Natural killer cell treated with Interleukin-12 subunit alpha and Interleukin-12 subunit beta and Interleukin-15 and Interleukin-18, amount 100 ng/mL, for 72 hours (primary cell): ENCODE results near the gene LRRC4C. TPM values are rescaled to one million over a fixed set of nuclear protein-coding genes. Genes with fewer than 3 reads are reported as not detected.

Experiments
- ATAC-seq, 2 donors: fragments of 150-1000 bp; cut with Tn5 transposase in 1 of 2; sonication (Bioruptor Pico), chemical (Tn5 transposase) in 1 of 2; 2 replicates each; pipeline ENCODE4 v1.10.0; 2021
- DNase-seq: peaks from one replicate; pipeline ENCODE4 v3.0.0; 2022; ENCODE audit warnings: low spot score
- H3K27ac Mint-ChIP-seq, 2 donors: 1 replicate in 1 of 2; 2 replicates in 1 of 2; pipeline ENCODE4 v1.8.0; 2022; ENCODE audit warnings: mixed read lengths in 2 of 2, mild to moderate bottlenecking in 1 of 2, moderate library complexity in 1 of 2
- H3K27me3 Mint-ChIP-seq, 2 donors: 1 replicate in 1 of 2; 2 replicates in 1 of 2; pipeline ENCODE4 v1.8.0; 2022; ENCODE audit warnings: mixed read lengths in 2 of 2
- H3K36me3 Mint-ChIP-seq: one replicate; pipeline ENCODE4 v1.8.0; 2022; ENCODE audit warnings: mixed read lengths
- H3K4me1 Mint-ChIP-seq, 2 donors: 1 replicate in 1 of 2; 2 replicates in 1 of 2; pipeline ENCODE4 v1.8.0; 2022; ENCODE audit warnings: low read depth in 2 of 2, mixed read lengths in 2 of 2, mild to moderate bottlenecking in 1 of 2
- H3K4me3 Mint-ChIP-seq: one replicate; pipeline ENCODE4 v1.8.0; 2022; ENCODE audit warnings: mixed read lengths
- H3K9me3 Mint-ChIP-seq: 2 replicates; pipeline ENCODE4 v1.8.0; 2022; ENCODE audit warnings: mixed read lengths
- total RNA-seq, 2 donors: library from RNA; stranded (reverse); gene quantifications; one replicate each; pipeline ENCODE4 v1.2.3, GENCODE V29; 2022

LRRC4C gene
- total RNA-seq, 2 donors from 2014 or later: not detected

DNA sequence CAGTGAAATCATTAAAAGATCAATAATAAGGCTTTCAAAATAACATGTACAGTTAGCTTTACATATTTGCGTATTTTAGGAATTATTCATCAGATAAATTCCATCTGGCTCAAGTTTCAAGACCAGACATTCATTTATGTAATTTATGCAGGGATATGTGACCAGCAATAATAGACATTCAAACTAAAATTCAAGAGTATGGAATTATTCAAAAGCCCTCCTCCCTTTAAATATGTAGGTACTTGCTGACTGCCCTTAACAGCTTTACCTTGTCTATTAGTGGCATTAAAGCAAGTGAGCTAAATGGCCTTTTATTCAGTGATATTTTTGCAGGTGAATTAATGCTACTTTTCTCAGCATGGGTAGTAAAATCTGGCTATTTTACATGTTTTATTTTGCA, 126.1 kb downstream of the LRRC4C start:
- Mint-ChIP-seq H3K4me1 (no peaks in the 10 kb centered on the region), H3K27me3 (no peaks in the 10 kb centered on the region), H3K36me3 (peaks cover 7% of the 10 kb centered on the region), H3K9me3 (peaks cover 24% of the 10 kb centered on the region), H3K27ac (no peak overlapping the region), H3K4me3 (no peak overlapping the region)
- ATAC-seq (no peak), DNase-seq (no peak)

DNA sequence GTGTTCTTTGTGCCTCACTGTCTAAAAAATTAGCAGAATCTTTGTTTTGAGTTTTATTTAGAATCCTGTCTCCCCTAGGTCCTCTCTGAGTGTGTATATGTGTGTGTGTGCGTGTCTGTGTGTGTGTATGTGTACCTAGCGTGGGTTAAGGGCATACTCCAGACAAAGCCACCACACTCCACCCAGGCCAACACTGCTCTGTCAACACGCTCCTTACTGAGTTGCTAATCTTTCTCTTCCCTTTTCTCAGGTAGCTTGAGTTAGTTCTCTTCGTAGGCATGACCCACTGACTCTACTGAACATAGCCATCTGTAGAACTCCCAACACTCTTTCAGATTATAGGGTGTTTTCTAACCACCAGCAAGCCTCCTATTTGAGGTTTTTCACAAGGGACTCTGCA, 131.1 kb downstream of the LRRC4C start:
- no peaks in the 10 kb centered on the region for H3K4me1 Mint-ChIP-seq
- no peak overlapping the region for H3K4me3 Mint-ChIP-seq
- no peak for DNase-seq
- peaks cover 7% of the 10 kb centered on the region for H3K36me3 Mint-ChIP-seq
- H3K9me3 Mint-ChIP-seq: peaks cover 25% of the 10 kb centered on the region
- no peak overlapping the region for H3K27ac Mint-ChIP-seq
- no peak for ATAC-seq
- no peaks in the 10 kb centered on the region for H3K27me3 Mint-ChIP-seq

DNA sequence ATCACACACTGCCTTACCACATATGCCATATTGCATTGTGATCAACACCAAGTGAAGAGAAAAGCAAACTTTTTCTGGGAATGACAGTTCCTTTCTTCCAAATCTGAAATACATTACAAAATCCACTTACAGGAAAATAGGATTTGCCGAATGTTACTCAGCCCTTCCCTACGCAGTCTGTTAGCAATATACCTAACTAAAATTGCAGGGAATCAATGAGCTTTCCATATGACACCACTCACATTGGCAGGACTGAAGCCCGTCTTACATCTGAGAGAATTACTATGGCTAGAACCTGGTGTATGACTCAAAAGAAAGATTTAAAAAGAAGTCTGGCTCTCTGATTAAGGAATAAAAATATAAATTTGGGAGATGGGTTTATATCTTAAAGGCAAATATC, 136.0 kb downstream of the LRRC4C start:
- no peak overlapping the region for H3K4me3 Mint-ChIP-seq
- peaks cover 16% of the 10 kb centered on the region for H3K9me3 Mint-ChIP-seq
- DNase-seq (no peak), ATAC-seq (no peak)
- no peak overlapping the region for H3K27ac Mint-ChIP-seq
- no peaks in the 10 kb centered on the region for H3K36me3 Mint-ChIP-seq
- no peaks in the 10 kb centered on the region for H3K27me3 Mint-ChIP-seq
- no peaks in the 10 kb centered on the region for H3K4me1 Mint-ChIP-seq

DNA sequence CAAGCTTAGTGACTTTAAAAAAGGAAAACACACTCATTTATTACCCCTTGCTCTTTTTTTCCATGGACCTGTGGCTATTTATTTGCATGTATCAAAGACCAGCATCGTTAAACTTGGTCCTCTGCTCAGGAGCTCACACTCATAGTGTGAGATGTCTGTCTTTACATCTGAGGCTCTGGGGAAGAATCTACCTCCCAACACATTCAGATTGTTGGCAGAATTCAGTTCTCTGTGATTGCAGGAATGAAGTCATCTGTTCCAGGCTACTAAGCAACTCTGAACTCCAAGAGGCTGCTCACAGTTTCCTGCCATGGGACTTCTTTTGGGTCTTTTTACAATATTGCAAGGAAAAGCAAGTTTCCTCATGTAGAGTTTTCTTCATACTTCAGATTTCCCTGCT, 138.8 kb downstream of the LRRC4C start:
- H3K27me3 Mint-ChIP-seq: no peaks in the 10 kb centered on the region
- no peak for DNase-seq
- H3K27ac Mint-ChIP-seq: no peak overlapping the region
- no peak for ATAC-seq
- peaks cover 8% of the 10 kb centered on the region for H3K9me3 Mint-ChIP-seq
- no peak overlapping the region for H3K4me3 Mint-ChIP-seq
- H3K4me1 Mint-ChIP-seq: no peaks in the 10 kb centered on the region
- no peaks in the 10 kb centered on the region for H3K36me3 Mint-ChIP-seq

GRCh38 chr11:41320238-41320637, 139.2 kb downstream of the LRRC4C start:
- Mint-ChIP-seq H3K36me3 (no peaks in the 10 kb centered on the region), H3K4me1 (no peaks in the 10 kb centered on the region), H3K9me3 (peaks cover 6% of the 10 kb centered on the region), H3K27me3 (no peaks in the 10 kb centered on the region), H3K27ac (no peak overlapping the region), H3K4me3 (no peak overlapping the region)
- no peak for DNase-seq
- no peak for ATAC-seq

- H3K36me3 Mint-ChIP-seq: no peaks in the 10 kb centered on the region
- no peaks in the 10 kb centered on the region for H3K4me1 Mint-ChIP-seq
- ATAC-seq (no peak), DNase-seq (no peak)
- no peak overlapping the region for H3K27ac Mint-ChIP-seq
- H3K9me3 Mint-ChIP-seq: peaks cover 6% of the 10 kb centered on the region
- no peak overlapping the region for H3K4me3 Mint-ChIP-seq
- no peaks in the 10 kb centered on the region for H3K27me3 Mint-ChIP-seq
These were observed 140.0 kb downstream of the LRRC4C start for GRCh38 chr11:41319434-41319833.

GRCh38 chr11:41316751-41317150, 142.7 kb downstream of the LRRC4C start:
- no peak for ATAC-seq
- Mint-ChIP-seq H3K4me1 (no peaks in the 10 kb centered on the region), H3K9me3 (peaks cover 6% of the 10 kb centered on the region), H3K27me3 (no peaks in the 10 kb centered on the region), H3K4me3 (no peak overlapping the region), H3K36me3 (no peaks in the 10 kb centered on the region), H3K27ac (no peak overlapping the region)
- DNase-seq: no peak

GRCh38 chr11:41313226-41313625, 146.2 kb downstream of the LRRC4C start:
- no peaks in the 10 kb centered on the region for H3K27me3 Mint-ChIP-seq
- no peak overlapping the region for H3K4me3 Mint-ChIP-seq
- ATAC-seq: no peak
- no peaks in the 10 kb centered on the region for H3K4me1 Mint-ChIP-seq
- H3K36me3 Mint-ChIP-seq: no peaks in the 10 kb centered on the region
- no peak overlapping the region for H3K27ac Mint-ChIP-seq
- DNase-seq: no peak
- H3K9me3 Mint-ChIP-seq: peaks cover 5% of the 10 kb centered on the region

- Mint-ChIP-seq H3K4me3 (no peak overlapping the region), H3K9me3 (peaks cover 13% of the 10 kb centered on the region), H3K4me1 (no peaks in the 10 kb centered on the region), H3K27ac (no peak overlapping the region), H3K36me3 (peaks cover 6% of the 10 kb centered on the region), H3K27me3 (no peaks in the 10 kb centered on the region)
- no peak for ATAC-seq
- DNase-seq: no peak
These were observed 149.7 kb downstream of the LRRC4C start for GRCh38 chr11:41309716-41310115.

DNA sequence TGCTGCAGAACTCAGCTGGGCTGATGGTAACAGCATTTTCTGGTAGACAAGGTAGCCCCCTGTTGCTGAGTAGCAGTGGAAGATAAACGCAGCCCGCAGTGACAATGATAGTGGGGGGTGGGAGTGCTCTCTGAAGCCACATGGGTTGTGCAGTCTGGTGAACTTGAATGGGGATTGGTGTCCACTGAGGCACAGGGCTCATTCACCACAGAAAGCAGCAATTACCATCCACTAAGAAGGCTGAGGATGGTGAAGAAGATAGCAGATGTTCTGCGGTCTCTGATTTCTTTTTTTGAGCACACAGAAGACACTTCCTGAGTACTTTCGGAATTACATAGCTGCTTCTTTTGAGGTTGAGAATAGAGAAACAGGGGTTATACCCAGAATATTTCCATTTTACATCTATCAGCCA, 150.3 kb downstream of the LRRC4C start:
- Mint-ChIP-seq H3K4me3 (no peak overlapping the region), H3K36me3 (peaks cover 6% of the 10 kb centered on the region), H3K4me1 (no peaks in the 10 kb centered on the region), H3K9me3 (peaks cover 13% of the 10 kb centered on the region), H3K27me3 (no peaks in the 10 kb centered on the region), H3K27ac (no peak overlapping the region)
- DNase-seq (no peak), ATAC-seq (no peak)

DNA sequence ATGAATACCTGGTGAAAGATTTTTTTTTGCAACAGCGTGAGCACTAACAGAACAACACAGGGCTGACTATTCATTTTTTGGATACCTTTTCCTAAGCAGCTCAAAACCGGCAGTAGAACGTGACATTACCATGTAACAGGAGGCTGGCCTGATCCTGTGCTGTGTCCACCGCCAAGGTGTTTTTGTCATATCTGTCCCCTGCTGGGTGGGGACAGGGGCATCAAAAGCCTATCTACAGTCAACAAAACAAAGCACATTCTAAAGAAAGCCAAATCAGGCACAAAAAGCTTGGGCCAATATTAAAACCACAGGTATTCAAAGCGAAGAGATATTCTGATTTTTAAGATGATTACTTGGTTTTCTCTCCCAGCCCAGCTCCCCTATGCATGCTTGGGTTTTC, 151.2 kb downstream of the LRRC4C start:
- ATAC-seq (no peak), DNase-seq (no peak)
- H3K27me3 Mint-ChIP-seq: no peaks in the 10 kb centered on the region
- H3K36me3 Mint-ChIP-seq: peaks cover 6% of the 10 kb centered on the region
- no peak overlapping the region for H3K4me3 Mint-ChIP-seq
- H3K27ac Mint-ChIP-seq: no peak overlapping the region
- peaks cover 13% of the 10 kb centered on the region for H3K9me3 Mint-ChIP-seq
- no peaks in the 10 kb centered on the region for H3K4me1 Mint-ChIP-seq

DNA sequence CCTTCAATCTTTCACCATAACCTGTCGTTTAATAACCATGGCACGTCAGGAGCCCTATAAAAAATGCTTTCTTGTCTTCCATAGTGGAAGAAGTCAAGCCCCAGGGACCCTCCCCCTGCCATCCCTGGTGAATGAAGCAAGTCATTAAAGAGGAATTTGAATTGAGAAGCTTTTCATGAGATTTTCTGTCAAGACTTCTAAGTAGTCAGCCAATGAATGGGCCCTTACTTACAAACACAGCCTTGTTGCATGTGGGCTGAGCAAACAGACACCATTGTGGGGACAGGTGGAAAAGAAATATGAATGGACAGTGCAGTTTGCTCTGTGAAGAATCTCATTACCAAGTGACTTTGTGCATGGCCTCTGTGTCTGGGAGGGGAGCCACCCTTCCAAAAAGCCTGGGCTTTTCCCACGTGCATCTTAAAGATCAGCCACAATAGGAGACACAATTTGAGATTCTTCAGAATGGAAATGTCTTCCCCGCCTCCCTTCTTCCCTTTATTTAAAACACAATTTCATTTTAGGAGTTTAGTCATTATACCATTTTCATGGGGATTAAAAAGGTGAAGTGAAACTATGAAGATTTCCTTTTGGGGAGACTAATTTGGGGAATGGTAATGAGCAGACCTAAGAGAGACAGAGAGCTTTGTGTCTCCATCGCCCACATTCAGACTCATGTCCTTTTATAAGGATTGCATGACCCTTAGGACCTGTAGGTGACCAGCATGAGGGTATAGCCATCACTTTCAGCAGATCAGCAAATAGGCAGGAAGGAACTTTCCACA, 152.0 kb downstream of the LRRC4C start:
- Mint-ChIP-seq H3K4me3 (no peak overlapping the region), H3K4me1 (no peaks in the 10 kb centered on the region), H3K27ac (no peak overlapping the region), H3K27me3 (no peaks in the 10 kb centered on the region), H3K9me3 (peaks cover 13% of the 10 kb centered on the region), H3K36me3 (peaks cover 6% of the 10 kb centered on the region)
- ATAC-seq (no peak), DNase-seq (no peak)

DNA sequence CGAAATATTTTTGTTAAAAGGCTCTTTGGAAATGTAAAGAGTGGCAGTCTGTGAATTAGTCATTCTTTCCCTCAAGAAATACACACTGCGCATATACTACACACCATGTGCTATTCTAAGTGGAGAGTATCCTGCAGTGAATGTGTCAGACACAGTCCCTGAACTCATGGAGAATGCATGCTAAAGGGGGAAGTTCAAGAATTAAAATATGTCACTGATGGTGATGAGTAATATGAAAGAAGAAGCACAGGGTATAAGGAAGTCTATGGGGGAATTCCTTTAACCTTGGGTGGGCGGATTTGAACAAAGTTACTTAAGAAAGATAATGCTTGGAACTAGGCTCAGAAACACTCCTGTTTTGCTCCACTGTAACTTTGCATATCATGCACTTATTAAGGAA, 153.0 kb downstream of the LRRC4C start:
- no peak for ATAC-seq
- H3K4me1 Mint-ChIP-seq: no peaks in the 10 kb centered on the region

GRCh38 chr11:41301023-41301422, 158.4 kb downstream of the LRRC4C start:
- H3K27me3 Mint-ChIP-seq: no peaks in the 10 kb centered on the region
- ATAC-seq (no peak), DNase-seq (no peak)
- H3K27ac Mint-ChIP-seq: no peak overlapping the region
- H3K36me3 Mint-ChIP-seq: peaks cover 2% of the 10 kb centered on the region
- peaks cover 10% of the 10 kb centered on the region for H3K9me3 Mint-ChIP-seq
- H3K4me1 Mint-ChIP-seq: no peaks in the 10 kb centered on the region
- H3K4me3 Mint-ChIP-seq: no peak overlapping the region

More for the DNA sequence above, 153.0 kb downstream of the LRRC4C start:
- H3K27me3 Mint-ChIP-seq: no peaks in the 10 kb centered on the region
- peaks cover 6% of the 10 kb centered on the region for H3K36me3 Mint-ChIP-seq
- no peak overlapping the region for H3K27ac Mint-ChIP-seq
- no peak overlapping the region for H3K4me3 Mint-ChIP-seq
- peaks cover 13% of the 10 kb centered on the region for H3K9me3 Mint-ChIP-seq
- no peak for DNase-seq

- Mint-ChIP-seq H3K9me3 (peaks cover 12% of the 10 kb centered on the region), H3K36me3 (peaks cover 6% of the 10 kb centered on the region), H3K27me3 (no peaks in the 10 kb centered on the region), H3K4me1 (no peaks in the 10 kb centered on the region), H3K27ac (no peak overlapping the region), H3K4me3 (no peak overlapping the region)
- no peak for DNase-seq
- ATAC-seq: no peak
These were observed 170.0 kb downstream of the LRRC4C start for GRCh38 chr11:41289408-41289807.
